Bone marrow (tissue), 2 donors: ENCODE measurements around the gene ABHD17C.
A peak's percentile ranks its signal among the peaks of the same experiment; 100 is the strongest.

ENCODE experiments used
- DNase-seq, 2 donors: peaks; one replicate each; lab custom pipeline; 2025; lab: John Stamatoyannopoulos, UW

Gene ABHD17C

GRCh38 chr15:80689716-80690115, 5.4 kb upstream of the ABHD17C start:
- no peak for DNase-seq

DNA sequence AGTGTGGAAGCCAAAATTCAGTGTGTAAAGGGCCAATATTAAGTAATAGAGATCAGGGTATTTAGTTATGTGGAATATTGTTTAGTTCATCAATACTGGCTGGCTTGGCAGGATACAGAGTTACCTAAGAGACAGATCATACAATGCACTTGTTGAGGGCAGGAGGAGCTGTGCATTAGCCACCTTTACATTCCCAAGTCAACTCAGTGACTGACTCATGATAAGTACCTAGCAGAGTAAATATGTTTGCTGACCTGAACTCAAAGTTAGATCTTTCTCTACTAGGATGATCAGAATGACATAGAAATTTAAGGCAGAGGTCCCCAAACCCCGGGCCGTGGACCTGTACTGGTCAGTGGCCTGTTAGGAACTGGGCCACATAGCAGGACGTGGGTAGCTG, 3.5 kb upstream of the ABHD17C start:
- DNase-seq = no peak

GRCh38 chr15:80693682-80694610, 1.2 kb upstream of the ABHD17C start:
- DNase-seq = peak in 1 of 2 donors; percentile 46

DNA sequence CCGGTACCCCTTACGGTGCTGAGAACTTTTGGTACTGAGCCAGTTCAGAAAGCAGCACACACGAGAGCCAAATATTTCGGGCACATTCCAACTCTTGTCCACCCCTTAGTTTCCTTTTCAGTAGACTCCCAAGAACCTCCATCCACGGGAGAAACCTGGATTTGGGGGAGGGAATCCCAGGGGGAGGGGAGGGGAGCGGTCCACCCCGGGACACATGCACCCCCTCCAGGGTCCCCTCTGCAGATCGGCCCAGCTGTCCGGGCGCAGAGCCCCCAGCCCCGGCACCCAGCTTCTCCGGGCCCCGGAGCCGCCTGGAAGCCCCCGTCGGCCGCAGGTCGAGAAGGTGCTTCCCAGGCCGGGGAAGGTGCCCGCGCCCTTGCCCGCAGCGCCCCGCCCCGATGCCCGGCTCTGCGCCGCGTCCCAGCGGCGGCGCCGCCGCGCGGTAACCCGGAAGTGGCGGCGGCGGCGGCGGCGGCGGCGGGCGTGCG, 455 bp upstream of the ABHD17C start:
- DNase-seq = peak in 1 of 2 donors; percentile 29

GRCh38 chr15:80695911-80696661, 976 bp downstream of the ABHD17C start:
- peak; percentile 25 to 42 for DNase-seq

GRCh38 chr15:80697075-80697685, 2.1 kb downstream of the ABHD17C start:
- DNase-seq = no peak

DNA sequence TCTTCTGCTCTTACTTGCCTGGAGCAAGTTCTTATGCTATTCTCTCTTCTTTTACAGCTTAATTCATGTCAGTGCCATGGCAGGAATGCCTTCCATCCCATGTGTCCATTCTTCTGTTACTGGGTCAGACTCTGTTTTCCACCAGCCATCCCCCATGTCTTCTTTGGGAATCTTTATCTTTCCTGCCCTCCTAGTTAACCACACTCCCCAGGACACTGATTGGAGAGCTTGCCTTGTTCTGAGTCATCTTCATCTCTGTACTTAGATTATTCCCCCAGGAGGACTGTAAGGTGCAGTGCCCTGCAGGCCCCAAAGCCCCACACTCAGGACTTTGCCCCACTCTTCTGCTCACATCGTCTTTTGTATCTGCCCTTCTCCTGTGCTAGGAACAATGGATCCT, 3.6 kb downstream of the ABHD17C start:
- no peak for DNase-seq

DNA sequence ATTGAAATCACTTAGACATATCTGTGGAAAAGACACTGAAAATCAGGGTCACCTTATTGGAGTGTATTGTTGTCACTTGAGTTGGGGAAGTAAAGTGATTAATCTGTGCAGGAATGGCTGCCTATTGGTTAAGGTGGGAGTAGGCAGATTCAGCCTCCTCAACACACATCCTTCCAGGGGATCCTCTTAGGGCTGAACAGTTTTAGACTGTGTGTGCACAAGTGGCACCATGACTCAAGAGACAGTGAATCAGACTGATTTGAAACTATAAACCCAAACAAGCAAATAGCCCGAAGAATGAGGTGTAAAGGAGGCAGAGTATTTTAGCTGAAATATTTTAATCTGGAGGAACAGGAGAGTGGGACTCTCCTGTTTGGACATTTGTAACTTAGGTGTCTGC, 4.9 kb downstream of the ABHD17C start:
- no peak for DNase-seq

DNA sequence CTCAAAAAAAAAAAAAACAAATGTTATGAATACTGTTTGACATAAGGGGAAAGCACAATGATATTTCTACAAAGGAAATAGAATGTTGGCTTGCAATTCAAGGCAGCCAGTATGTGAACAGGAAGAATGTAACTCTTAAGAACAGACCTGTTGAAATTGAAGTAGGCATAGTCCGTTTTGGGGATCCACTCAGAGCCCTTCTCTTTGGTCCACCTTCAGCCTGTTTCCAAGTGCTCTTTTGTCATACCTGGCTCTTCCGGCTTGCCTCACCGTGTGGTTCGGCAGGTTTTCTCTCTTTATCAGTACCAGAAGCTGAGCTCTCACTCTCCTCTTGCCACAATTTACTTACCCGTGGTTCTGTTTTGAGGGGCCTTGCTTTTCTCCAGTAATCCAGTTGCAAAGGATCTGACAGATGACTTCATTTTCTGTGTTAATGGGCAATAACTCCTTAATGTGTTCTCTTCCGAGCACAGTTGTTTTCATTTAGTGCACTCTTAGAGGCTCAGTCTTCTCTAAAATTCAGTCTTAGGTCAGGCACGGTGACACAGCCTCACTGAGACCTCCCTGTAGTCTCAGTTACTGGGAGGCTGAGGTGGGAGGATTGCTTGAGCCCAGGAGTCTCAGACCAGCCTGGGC, 6.7 kb downstream of the ABHD17C start:
- no peak for DNase-seq

DNA sequence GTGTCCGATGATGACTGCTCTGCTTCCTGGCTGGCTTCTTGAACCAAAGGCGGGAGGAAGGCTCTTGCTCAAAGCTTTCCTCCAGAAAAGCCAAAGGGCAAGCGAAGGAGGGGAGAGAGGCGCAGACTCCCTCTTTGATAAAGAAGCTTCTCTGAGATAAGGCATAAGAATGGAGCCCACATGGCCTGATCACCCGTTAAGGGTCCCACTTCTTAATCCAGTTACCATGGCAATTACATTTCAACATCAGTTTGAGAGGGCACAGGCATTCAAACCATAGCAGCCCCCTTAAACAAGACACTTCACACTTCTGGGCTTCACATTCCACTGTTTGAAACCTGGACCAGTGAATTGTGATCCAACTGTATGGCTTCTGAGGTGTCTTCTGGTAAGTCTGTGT, 8.0 kb downstream of the ABHD17C start:
- DNase-seq = no peak

GRCh38 chr15:80703965-80704364, 8.9 kb downstream of the ABHD17C start:
- DNase-seq = no peak

- DNase-seq = no peak
Measured at GRCh38 chr15:80706161-80706560, 11.1 kb downstream of the ABHD17C start.

DNA sequence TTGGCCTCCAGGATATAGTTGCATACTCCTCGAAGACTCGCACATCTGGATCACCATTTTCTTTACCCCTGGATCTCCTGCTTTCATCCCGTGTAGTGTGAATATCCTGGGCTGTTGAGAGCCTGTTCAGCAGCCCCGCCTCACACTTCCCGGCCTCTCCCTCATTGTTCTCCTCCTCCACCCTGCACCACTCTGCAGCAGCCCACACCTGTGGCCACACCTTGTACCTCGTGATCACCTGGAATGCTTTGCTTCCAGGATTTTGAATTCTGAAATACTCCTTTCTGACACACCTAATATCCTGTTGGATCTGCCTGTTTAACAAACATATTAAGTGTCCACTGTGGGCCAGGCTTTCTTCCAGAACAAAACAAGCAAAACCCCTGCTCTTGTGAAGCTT, 14.4 kb downstream of the ABHD17C start:
- no peak for DNase-seq

- DNase-seq = peak; percentile 7 to 17
Measured at GRCh38 chr15:80710635-80711554, 15.8 kb downstream of the ABHD17C start.

DNA sequence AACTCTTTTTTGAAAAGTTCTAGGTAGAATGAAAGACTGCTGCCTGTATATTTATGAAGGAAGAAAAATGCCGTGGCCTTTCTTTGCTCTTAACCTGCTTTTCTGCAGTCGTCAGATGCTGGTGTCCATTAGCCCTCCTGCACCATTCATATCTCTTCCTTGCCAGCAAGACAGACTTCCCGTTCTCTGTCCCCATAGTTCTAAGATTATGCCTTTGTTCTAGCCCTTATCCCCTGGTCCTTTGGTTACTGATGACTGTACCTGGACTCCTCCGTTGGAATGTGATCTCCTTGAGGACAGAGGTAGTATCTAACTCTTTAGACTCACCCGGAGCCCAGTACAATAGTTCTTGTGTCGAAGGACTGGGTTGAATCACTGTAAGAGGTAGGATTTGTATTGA, 16.8 kb downstream of the ABHD17C start:
- DNase-seq = no peak

- no peak for DNase-seq
Measured at GRCh38 chr15:80712956-80713355, 17.8 kb downstream of the ABHD17C start.

GRCh38 chr15:80721476-80721875, 26.4 kb downstream of the ABHD17C start:
- peak in 1 of 2 donors; percentile 15 for DNase-seq

DNA sequence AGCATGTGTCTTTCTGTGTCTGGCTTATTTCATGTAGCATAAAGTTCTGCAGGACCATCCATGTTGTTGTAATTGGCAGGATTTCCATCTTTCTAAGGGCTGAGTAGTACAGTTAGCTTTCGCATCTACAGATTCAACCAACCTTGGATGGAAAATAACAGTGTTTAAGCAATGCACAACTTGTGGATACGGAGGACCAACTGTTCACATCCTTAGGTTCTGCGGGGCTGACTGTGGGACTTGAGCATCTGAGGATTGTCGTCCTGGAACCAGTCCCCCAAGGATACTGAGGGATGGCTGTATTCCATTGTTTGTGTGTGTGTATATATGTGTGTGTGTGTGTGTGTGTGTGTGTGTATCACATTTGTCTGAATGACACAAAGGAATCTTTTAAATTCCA, 27.7 kb downstream of the ABHD17C start:
- no peak for DNase-seq

GRCh38 chr15:80727196-80727595, 32.1 kb downstream of the ABHD17C start:
- DNase-seq = no peak

GRCh38 chr15:80727596-80727995, 32.5 kb downstream of the ABHD17C start:
- no peak for DNase-seq

DNA sequence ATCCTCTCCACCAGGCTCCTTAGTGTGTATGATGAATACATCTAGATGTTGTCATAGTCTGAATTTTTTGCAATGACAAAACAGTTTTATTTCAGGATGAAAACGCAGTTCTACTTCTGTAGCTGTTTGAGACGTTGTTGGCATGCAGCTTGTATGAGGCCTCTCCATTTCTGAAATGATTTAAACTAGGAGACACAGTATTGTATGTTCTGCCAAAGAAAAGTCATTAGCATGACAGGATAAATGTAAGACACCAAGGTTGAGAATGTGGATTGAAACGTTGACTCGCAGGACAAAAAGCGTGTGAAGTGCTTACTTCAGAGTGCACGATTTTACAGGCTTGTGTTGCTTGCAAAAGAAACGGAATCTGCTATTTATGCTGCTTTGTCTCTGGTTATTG, 35.3 kb downstream of the ABHD17C start:
- DNase-seq = no peak
